GM03348 (cell line): Measurements from ENCODE around the gene VKORC1L1.
"Not testable (repeated sequence)": the region's sequence is repeated elsewhere in the genome, so short reads cannot be mapped to it uniquely, and the experiment has no call there.

ENCODE experiments used
- DNase-seq: peaks from one replicate; pipeline ENCODE4 v3.0.0; 2012; ENCODE audit warnings: low spot score

Gene VKORC1L1

GRCh38 chr7:65978891-65979582 is 106.2 kb downstream of the VKORC1L1 start:
- no peak for DNase-seq

- DNase-seq, result no peak
These were observed 107.0 kb downstream of the VKORC1L1 start for GRCh38 chr7:65979583-65980477.

GRCh38 chr7:65980478-65981250 is 107.8 kb downstream of the VKORC1L1 start:
- DNase-seq, result no peak

- DNase-seq, result peak; percentile 97
These were observed 109.3 kb downstream of the VKORC1L1 start, which contains the start of gene GUSB for GRCh38 chr7:65981965-65982792. Gene GUSB, minus strand, starts transcription at chr7:65982213. Its CDS starts 30 bp downstream, at chr7:65982183.

GRCh38 chr7:65983965-65984658 is 111.2 kb downstream of the VKORC1L1 start:
- DNase-seq, result no peak

GRCh38 chr7:65988084-65988483 is 115.2 kb downstream of the VKORC1L1 start:
- DNase-seq, result no peak

GRCh38 chr7:65988503-65988902 is 115.6 kb downstream of the VKORC1L1 start:
- DNase-seq, result not testable (repeated sequence)

GRCh38 chr7:65989694-65990080 is 116.8 kb downstream of the VKORC1L1 start:
- DNase-seq, result no peak

- not testable (repeated sequence) for DNase-seq
These were observed 119.0 kb downstream of the VKORC1L1 start for GRCh38 chr7:65991829-65992228.

GRCh38 chr7:65992526-65992925 is 119.7 kb downstream of the VKORC1L1 start:
- no peak for DNase-seq

- not testable (repeated sequence) for DNase-seq
These were observed 122.1 kb downstream of the VKORC1L1 start for GRCh38 chr7:65994984-65995383.

- DNase-seq, result not testable (repeated sequence)
These were observed 128.0 kb downstream of the VKORC1L1 start for GRCh38 chr7:66000823-66001417.

- DNase-seq, result not testable (repeated sequence)
These were observed 132.3 kb downstream of the VKORC1L1 start for GRCh38 chr7:66005115-66005671.

GRCh38 chr7:66007232-66007631 is 134.4 kb downstream of the VKORC1L1 start:
- no peak for DNase-seq
